ENCODE data around the gene VARS1. TPM values are rescaled to one million over a fixed set of nuclear protein-coding genes. Genes with fewer than 3 reads are reported as not detected.
A peak's percentile ranks its signal among the peaks of the same experiment; 100 is the strongest.
"Not testable (repeated sequence)": the region's sequence is repeated elsewhere in the genome, so short reads cannot be mapped to it uniquely, and the experiment has no call there.

VARS1 gene
- polyA plus RNA-seq, 2 of the 4 experiments (the other 2 are of a cell fraction): 17.7 to 57.2 TPM

GRCh38 chr6:31817133-31817928 is 21.8 kb upstream of the VARS1 start:
- 1% methylated on average over 14 of the region's 37 CpGs for WGBS (ENCODE audit: missing lambda C conversion rate)
- TF ChIP-seq RAD21 (conservative IDR thresholded peaks at IDR 0.05 in 1 of 2, IDR thresholded peaks at IDR 0.05 in 1 of 2): peak in 1 of 2 experiments; percentile 28; a peak in 1 of 5 replicates
- ChIA-PET CTCF (interaction anchor here (0.6 to 2.4 kb wide), 6 partner anchors 8 to 78 kb away, joined by 3 to 5 read pairs (median 4); partner anchors contain the start of gene MSH5), POLR2A (interaction anchor here (2.3 kb wide), 1 partner anchor 10 kb away, joined by 13 read pairs; the partner anchor contains the start of gene HSPA1B)
- H3K4me2 ChIP-seq: peak overlapping the region; percentile 94
- ATAC-seq; FAIRE-seq; H3K9me3 ChIP-seq; DNase-seq (ENCODE audit: low read depth in 1 of 2, low spot score in 1 of 2): not testable (repeated sequence)
- H3K4me1 ChIP-seq: peaks cover 39% of the 10 kb centered on the region
- peak overlapping the region; percentile 27 to 87; a peak in 5 of 6 replicates for H3K27ac ChIP-seq
- H3K4me3 ChIP-seq: peak overlapping the region; percentile 45

- H3K4me1 ChIP-seq: peaks cover 30% of the 10 kb centered on the region
- H3K27ac ChIP-seq: peak within 1 kb of the TSS; percentile 96 to 97
- H3K4me3 ChIP-seq: peak within 1 kb of the TSS; percentile 59
- ChIA-PET CTCF (interaction anchor here (0.7 to 2.6 kb wide), 6 partner anchors 8 to 46 kb away, joined by 3 to 8 read pairs (median 4); partner anchors contain the start of genes HSPA1B, LSM2 and VARS1), POLR2A (interaction anchor here (0.6 to 3.1 kb wide), 29 partner anchors 9 to 1198 kb away, joined by 3 to 82 read pairs (median 5); partner anchors contain the start of genes C6orf47, DDAH2, GPANK1 and HSPA1B)
- H3K4me2 ChIP-seq: peak within 1 kb of the TSS; percentile 98
- FAIRE-seq (no peak), DNase-seq (ENCODE audit: low read depth in 1 of 2, low spot score in 1 of 2) (peak; percentile 93 to 97), ATAC-seq (peak; percentile 78 to 89)
- WGBS (ENCODE audit: missing lambda C conversion rate): under 1% methylated on average over 35 of the region's 56 CpGs
- H3K9me3 ChIP-seq: no peaks in the 10 kb centered on the region
- TF ChIP-seq CTCF (IDR thresholded peaks at IDR 0.05) (no peak), BCL3 (IDR thresholded peaks at IDR 0.05) (peak; percentile 92), CHD4 (IDR thresholded peaks at IDR 0.05; ENCODE audit: borderline replicate concordance) (no peak), PHF8 (IDR thresholded peaks at IDR 0.05; ENCODE audit: borderline replicate concordance, low read depth) (peak; percentile 50; the same call in 1 of the 2 replicates), JUN (IDR thresholded peaks at IDR 0.05) (peak; percentile 74 to 80; a peak in 4 of 5 replicates), POLR2A (IDR thresholded peaks at IDR 0.05; ENCODE audit: low read length) (peak; percentile 100), RFX5 (IDR thresholded peaks at IDR 0.05) (0 out of 2 replicates have a peak, but pooled peaks have one; percentile 30)
Measured at GRCh38 chr6:31815025-31815838, 19.7 kb upstream of the VARS1 start, which contains the start of the genes HSPA1A and HSPA1L. HSPA1A (plus strand) TSS chr6:31815543; CDS start chr6:31815757, 214 bp downstream. HSPA1L (minus strand) TSS chr6:31815283; CDS start chr6:31811972, 3,311 bp downstream.

GRCh38 chr6:31814677-31815024 is 19.1 kb upstream of the VARS1 start:
- ATAC-seq (peak; percentile 74 to 81), FAIRE-seq (no peak), DNase-seq (ENCODE audit: low read depth in 1 of 2, low spot score in 1 of 2) (peak; percentile 91 to 96)
- POLR2A ChIA-PET: interaction anchor here (0.6 to 3.1 kb wide), 32 partner anchors 8 to 1197 kb away, joined by 3 to 82 read pairs (median 5); partner anchors contain the start of genes ABHD16A, C6orf47, DDAH2 and GPANK1
- TF ChIP-seq MAX (IDR thresholded peaks at IDR 0.05) (0 out of 2 replicates have a peak, but pooled peaks have one; percentile 10), POLR2A (IDR thresholded peaks at IDR 0.05; ENCODE audit: low read length) (peak; percentile 29; the same call in 1 of the 2 replicates), ESRRA (IDR thresholded peaks at IDR 0.05; ENCODE audit: borderline replicate concordance, low read length) (no peak), CBX8 (IDR thresholded peaks at IDR 0.05) (no peak)
- 0% methylated on average over 11 of the region's 13 CpGs for WGBS (ENCODE audit: missing lambda C conversion rate)
- peaks cover 24% of the 10 kb centered on the region for H3K4me1 ChIP-seq
- CTCF ChIA-PET: interaction anchor here (0.7 to 2.6 kb wide), 6 partner anchors 8 to 45 kb away, joined by 3 to 8 read pairs (median 4); partner anchors contain the start of genes HSPA1B, LSM2 and VARS1
- H3K27ac ChIP-seq: peak overlapping the region; percentile 96 to 97
- peak overlapping the region; percentile 59 for H3K4me3 ChIP-seq
- peak overlapping the region; percentile 98 for H3K4me2 ChIP-seq
- H3K9me3 ChIP-seq: no peaks in the 10 kb centered on the region

Measured in A549 (cell line).